OCI-LY3 (cell line): ENCODE data around the gene THEMIS2.

Experiments used
- H2AFZ ChIP-seq: fragments of 200-600, 300-600 bp; shearing (Covaris generic); 2 replicates; pipeline ENCODE4 v1.6.0; 2014; ENCODE audit warnings: antibody characterized with exemption, low read depth, low read length
- H3K27ac ChIP-seq: fragments of 200-600, 300-600 bp; sonication (generic); 2 replicates; pipeline ENCODE4 v1.5.1; 2014; ENCODE audit warnings: mild to moderate bottlenecking, low read length, moderate library complexity, mixed read lengths
- H3K27me3 ChIP-seq: fragments of 200-600, 300-600 bp; sonication (generic); 2 replicates; pipeline ENCODE4 v1.6.1; 2014; ENCODE audit warnings: low read depth, low read length, mixed read lengths
- H3K36me3 ChIP-seq: fragments of 200-600, 300-600 bp; sonication (generic); replicated peaks from 2 replicates; pipeline ENCODE3; 2014; ENCODE audit warnings: low read depth, low read length, mixed read lengths
- H3K4me1 ChIP-seq: fragments of 300-600, 200-600 bp; sonication (generic); 2 replicates; pipeline ENCODE4 v1.6.1; 2014; ENCODE audit warnings: low read length, mixed read lengths
- H3K4me2 ChIP-seq: fragments of 200-600, 300-600 bp; sonication (generic); 2 replicates; pipeline ENCODE4 v1.6.1; 2014; ENCODE audit warnings: low read length, mixed read lengths
- H3K4me3 ChIP-seq: fragments of 300-600, 200-600 bp; sonication (generic); 2 replicates; pipeline ENCODE4 v1.5.1; 2014; ENCODE audit warnings: antibody characterized with exemption, mild to moderate bottlenecking, low read length, moderate library complexity
- H3K79me2 ChIP-seq: fragments of 300-600, 200-600 bp; shearing (Covaris generic); 2 replicates; pipeline ENCODE4 v1.6.1; 2014; ENCODE audit warnings: mild to moderate bottlenecking, low read length, mixed read lengths
- H3K9ac ChIP-seq: fragments of 300-600, 200-600 bp; shearing (Covaris generic); 2 replicates; pipeline ENCODE4 v1.6.0; 2014; ENCODE audit warnings: mild to moderate bottlenecking, low read length, moderate library complexity
- H3K9me3 ChIP-seq: fragments of 200-600, 300-600 bp; shearing (Covaris generic); 2 replicates; pipeline ENCODE4 v1.6.1; 2014; ENCODE audit warnings: low read length, mixed read lengths; ENCODE audit not compliant: insufficient read depth
- H4K20me1 ChIP-seq: fragments of 200-600, 300-600 bp; sonication (generic); 2 replicates; pipeline ENCODE4 v1.6.1; 2016; ENCODE audit warnings: low read length, mixed read lengths; ENCODE audit not compliant: insufficient read depth
- CTCF ChIP-seq: fragments of 200-600, 300-600 bp; sonication (generic); IDR thresholded peaks from 2 replicates; pipeline ENCODE4 v1.5.1; 2014; ENCODE audit warnings: antibody characterized with exemption, low read length, low read depth
- EZH2phosphoT487 ChIP-seq: fragments of 200-600 bp; shearing (Covaris generic); IDR thresholded peaks from 2 replicates; pipeline ENCODE4 v1.6.1; 2018; ENCODE audit warnings: antibody characterized with exemption, mixed run types, low read depth

The THEMIS2 gene

GRCh38 chr1:27861436-27861835 is 10.9 kb upstream of the THEMIS2 start:
- Histone ChIP-seq H3K27ac (no peak overlapping the region), H3K4me3 (no peak overlapping the region), H4K20me1 (no peaks in the 10 kb centered on the region), H2AFZ (no peak overlapping the region), H3K9ac (no peak overlapping the region), H3K4me1 (peaks cover 31% of the 10 kb centered on the region), H3K36me3 (no peaks in the 10 kb centered on the region), H3K27me3 (no peaks in the 10 kb centered on the region), H3K79me2 (no peaks in the 10 kb centered on the region), H3K4me2 (no peak overlapping the region), H3K9me3 (no peaks in the 10 kb centered on the region)
- no peak for TF ChIP-seq CTCF
- TF ChIP-seq EZH2phosphoT487 = no peak

GRCh38 chr1:27862004-27862403 is 10.3 kb upstream of the THEMIS2 start:
- Histone ChIP-seq H3K4me2 (no peak overlapping the region), H3K27me3 (no peaks in the 10 kb centered on the region), H3K27ac (no peak overlapping the region), H2AFZ (no peak overlapping the region), H3K79me2 (no peaks in the 10 kb centered on the region), H4K20me1 (no peaks in the 10 kb centered on the region), H3K9me3 (no peaks in the 10 kb centered on the region), H3K36me3 (no peaks in the 10 kb centered on the region), H3K9ac (no peak overlapping the region), H3K4me3 (no peak overlapping the region), H3K4me1 (peaks cover 32% of the 10 kb centered on the region)
- no peak for TF ChIP-seq CTCF
- no peak for TF ChIP-seq EZH2phosphoT487

- H2AFZ ChIP-seq = no peak overlapping the region; the same call in 1 of the 2 replicates
- H3K36me3 ChIP-seq = no peaks in the 10 kb centered on the region
Measured at GRCh38 chr1:27862671-27863537, 9.4 kb upstream of the THEMIS2 start.

More at GRCh38 chr1:27862671-27863537, 9.4 kb upstream of the THEMIS2 start:
- Histone ChIP-seq H3K79me2 (no peaks in the 10 kb centered on the region), H3K27me3 (no peaks in the 10 kb centered on the region), H4K20me1 (no peaks in the 10 kb centered on the region), H3K9me3 (no peaks in the 10 kb centered on the region), H3K4me1 (peaks cover 36% of the 10 kb centered on the region), H3K27ac (peak overlapping the region; percentile 46), H3K4me3 (peak overlapping the region; percentile 15; the same call in 1 of the 2 replicates), H3K4me2 (peak overlapping the region; percentile 58), H3K9ac (0 out of 2 replicates have a peak overlapping the region, but pooled peaks have one; percentile 15)
- no peak for TF ChIP-seq EZH2phosphoT487
- no peak for TF ChIP-seq CTCF
